ENCODE measurements around the gene RAB11FIP4.
"Not testable (repeated sequence)": the region's sequence is repeated elsewhere in the genome, so short reads cannot be mapped to it uniquely, and the experiment has no call there.

Gene RAB11FIP4

GRCh38 chr17:31431852-31432658 lies 40.6 kb downstream of the RAB11FIP4 start:
- DNase-seq (ENCODE audit: low read depth in 2 of 2): no peak

- peak in 1 of 2 donors; percentile 7 for DNase-seq (ENCODE audit: low read depth in 2 of 2)
Measured at GRCh38 chr17:31433091-31433790, 41.8 kb downstream of the RAB11FIP4 start.

- no peak for DNase-seq (ENCODE audit: low read depth in 2 of 2)
Measured at GRCh38 chr17:31433811-31434726, 42.6 kb downstream of the RAB11FIP4 start.

- no peak for DNase-seq (ENCODE audit: low read depth in 2 of 2)
Measured at GRCh38 chr17:31434727-31435050, 43.2 kb downstream of the RAB11FIP4 start.

GRCh38 chr17:31435581-31435980 lies 44.1 kb downstream of the RAB11FIP4 start:
- DNase-seq (ENCODE audit: low read depth in 2 of 2): no peak

- no peak for DNase-seq (ENCODE audit: low read depth in 2 of 2)
Measured at GRCh38 chr17:31437720-31438400, 46.4 kb downstream of the RAB11FIP4 start.

GRCh38 chr17:31439716-31440115 lies 48.2 kb downstream of the RAB11FIP4 start:
- no peak for DNase-seq (ENCODE audit: low read depth in 2 of 2)

GRCh38 chr17:31442276-31442675 lies 50.8 kb downstream of the RAB11FIP4 start:
- no peak for DNase-seq (ENCODE audit: low read depth in 2 of 2)

GRCh38 chr17:31442856-31443255 lies 51.4 kb downstream of the RAB11FIP4 start:
- not testable (repeated sequence) for DNase-seq (ENCODE audit: low read depth in 2 of 2)

- DNase-seq (ENCODE audit: low read depth in 2 of 2): no peak
Measured at GRCh38 chr17:31443386-31443785, 51.9 kb downstream of the RAB11FIP4 start.

- no peak for DNase-seq (ENCODE audit: low read depth in 2 of 2)
Measured at GRCh38 chr17:31444026-31444425, 52.6 kb downstream of the RAB11FIP4 start.

GRCh38 chr17:31446195-31446967 lies 54.9 kb downstream of the RAB11FIP4 start:
- DNase-seq (ENCODE audit: low read depth in 2 of 2): no peak

GRCh38 chr17:31448467-31449077 lies 57.1 kb downstream of the RAB11FIP4 start:
- DNase-seq (ENCODE audit: low read depth in 2 of 2): no peak

- DNase-seq (ENCODE audit: low read depth in 2 of 2): no peak
Measured at GRCh38 chr17:31449111-31449510, 57.6 kb downstream of the RAB11FIP4 start.

GRCh38 chr17:31449746-31450145 lies 58.3 kb downstream of the RAB11FIP4 start:
- no peak for DNase-seq (ENCODE audit: low read depth in 2 of 2)

GRCh38 chr17:31452101-31452500 lies 60.6 kb downstream of the RAB11FIP4 start:
- no peak for DNase-seq (ENCODE audit: low read depth in 2 of 2)

- no peak for DNase-seq (ENCODE audit: low read depth in 2 of 2)
Measured at GRCh38 chr17:31452561-31453110, 61.2 kb downstream of the RAB11FIP4 start.

- DNase-seq (ENCODE audit: low read depth in 2 of 2): no peak
Measured at GRCh38 chr17:31453896-31454295, 62.4 kb downstream of the RAB11FIP4 start.

- DNase-seq (ENCODE audit: low read depth in 2 of 2): no peak
Measured at GRCh38 chr17:31456814-31457213, 65.3 kb downstream of the RAB11FIP4 start.
